H1 (cell line): ENCODE measurements around the gene PITRM1. TPM values are rescaled to one million over a fixed set of nuclear protein-coding genes. Genes with fewer than 3 reads are reported as not detected.

ENCODE experiments used
- CHD7 ChIP-seq: fragments of 300-600 bp; sonication (generic); IDR thresholded peaks from 2 replicates; pipeline ENCODE4 v1.7.1; 2012; ENCODE audit warnings: low read length, moderate library complexity, mild to moderate bottlenecking, inconsistent platforms; ENCODE audit not compliant: insufficient replicate concordance
- HDAC2 ChIP-seq, 2 experiments: fragments of 300-600 bp in 1 of 2; sonication (generic) in 1 of 2; IDR thresholded peaks; 2 replicates each; pipeline ENCODE4 v1.6.1; 2011 to 2012; ENCODE audit warnings: low read depth in 2 of 2, low read length in 2 of 2, mild to moderate bottlenecking in 2 of 2, moderate library complexity in 2 of 2, borderline replicate concordance in 1 of 2, inconsistent platforms in 1 of 2
- SP1 ChIP-seq: IDR thresholded peaks from 2 replicates; pipeline ENCODE4 v1.6.1; 2011; ENCODE audit warnings: low read depth, low read length
- TAF1 ChIP-seq: IDR thresholded peaks from 2 replicates; pipeline ENCODE4 v1.6.1; 2011; ENCODE audit warnings: mild to moderate bottlenecking, low read depth, low read length
- polyA plus RNA-seq, 7 experiments: library from polyadenylated mRNA; depleted of rRNA in 3 of 7; stranded (reverse) in 5 of 7; unstranded in 2 of 7; fragments of >200 nt in 5 of 7; fragments of 200-250 nt in 2 of 7; gene quantifications; 1 replicate in 5 of 7; 2 replicates in 1 of 7; 4 replicates in 1 of 7; pipeline versions ENCODE4 v1.2.1 to v1.2.3, GENCODE V29; 2011 to 2013; ENCODE audit warnings: missing spikeins in 2 of 7, mixed read lengths in 2 of 7
- total RNA-seq: library from RNA; stranded (reverse); fragmentation: NEBNext Ultra II Directional; extraction: Animal tissue kit (Norgen Biotek cat#: 25700); gene quantifications from 2 replicates; pipeline ENCODE4 v1.2.1, GENCODE V29; 2021
- TF ChIP-seq, protein P1 (sequence below): IDR thresholded peaks from 2 replicates; pipeline ENCODE4 v1.6.1; 2011; ENCODE audit warnings: low read depth, mild to moderate bottlenecking, low read length; ENCODE audit not compliant: insufficient read depth

Gene PITRM1
- total and polyA plus RNA-seq, 2 of the 8 experiments (the other 6 are each of a cell fraction or from before 2014, with no cell fraction given): 18.6 to 31.5 TPM

DNA sequence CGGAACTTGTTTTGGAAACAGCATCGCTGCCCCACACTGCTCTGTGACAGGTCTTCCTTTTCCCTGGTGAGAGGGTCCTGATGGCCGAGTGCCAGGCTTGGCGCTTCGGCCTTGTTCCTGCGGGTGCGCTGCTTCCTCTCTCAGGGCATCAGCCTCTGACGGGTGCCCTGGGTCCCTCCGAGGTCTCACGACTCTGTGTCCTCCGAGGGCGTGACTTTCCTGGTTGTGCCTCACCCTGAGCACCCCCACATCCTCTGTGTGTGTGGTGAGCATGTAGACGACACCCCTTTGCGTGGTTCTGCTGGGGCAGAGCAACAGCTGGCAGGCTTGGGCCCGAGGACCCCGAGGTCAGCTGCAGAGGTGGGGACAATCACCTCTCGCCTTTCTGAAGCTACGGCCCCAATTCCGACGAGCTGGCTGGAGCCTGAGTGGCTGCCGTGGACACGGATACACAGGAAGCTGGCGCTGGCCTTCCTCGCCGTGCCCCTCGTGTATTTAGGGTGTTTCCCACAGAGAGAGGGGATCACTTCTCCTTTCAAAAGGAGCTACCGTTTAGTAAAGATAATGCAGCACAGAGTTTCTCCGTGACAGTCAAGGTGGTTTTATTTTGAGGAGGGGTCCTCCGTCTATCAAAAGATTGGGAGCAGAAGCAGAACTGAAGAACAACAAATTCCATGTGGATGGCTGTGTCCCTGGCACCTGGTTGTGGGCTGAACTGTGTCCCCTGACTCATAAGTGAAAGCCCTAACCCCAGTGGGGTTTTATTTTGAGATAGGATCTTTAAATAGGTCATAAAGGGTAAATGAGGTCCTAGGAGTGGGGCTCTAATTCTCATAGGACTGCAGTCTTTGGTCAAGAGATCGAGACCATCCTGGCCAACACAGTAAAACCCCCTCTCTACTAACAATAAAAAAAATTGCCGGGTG lies 36.2 kb upstream of the PITRM1 start (continued):
- TF ChIP-seq SP1: no peak
- TF ChIP-seq CHD7: no peak
- TF ChIP-seq, protein P1, sequence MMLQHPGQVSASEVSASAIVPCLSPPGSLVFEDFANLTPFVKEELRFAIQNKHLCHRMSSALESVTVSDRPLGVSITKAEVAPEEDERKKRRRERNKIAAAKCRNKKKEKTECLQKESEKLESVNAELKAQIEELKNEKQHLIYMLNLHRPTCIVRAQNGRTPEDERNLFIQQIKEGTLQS: no peak
- no peak for TF ChIP-seq TAF1
- no peak for TF ChIP-seq HDAC2 (IDR thresholded peaks at IDR 0.05; ENCODE audit: borderline replicate concordance in 1 of 2, low read depth in 2 of 2, low read length in 2 of 2)
